Measurements from ENCODE around the gene TMEM38B.
"Not testable (repeated sequence)": the region's sequence is repeated elsewhere in the genome, so short reads cannot be mapped to it uniquely, and the experiment has no call there.

The TMEM38B gene

GRCh38 chr9:105697871-105698270, 3.5 kb downstream of the TMEM38B start:
- TF ChIP-seq CTCF (IDR thresholded peaks at IDR 0.05) = no peak
- Histone ChIP-seq H3K79me2 (no peaks in the 10 kb centered on the region), H2AFZ (no peak overlapping the region), H3K9ac (no peak overlapping the region), H3K27me3 (ENCODE audit: control insufficient read depth, insufficient read depth, low read length) (no peaks in the 10 kb centered on the region), H3K27ac (no peak overlapping the region), H3K9me3 (ENCODE audit: control insufficient read depth, low read length) (no peaks in the 10 kb centered on the region), H3K36me3 (ENCODE audit: control insufficient read depth, insufficient read depth, low read length) (no peaks in the 10 kb centered on the region), H3K4me1 (no peaks in the 10 kb centered on the region), H3K4me2 (ENCODE audit: low read length) (no peak overlapping the region), H3K4me3 (ENCODE audit: low read depth, low read length) (no peak overlapping the region)

GRCh38 chr9:105698348-105698870, 4.1 kb downstream of the TMEM38B start:
- Histone ChIP-seq H3K36me3 (ENCODE audit: control insufficient read depth, insufficient read depth, low read length) (no peaks in the 10 kb centered on the region), H3K27ac (no peak overlapping the region), H3K4me2 (ENCODE audit: low read length) (no peak overlapping the region), H3K9me3 (ENCODE audit: control insufficient read depth, low read length) (no peaks in the 10 kb centered on the region), H3K4me1 (no peaks in the 10 kb centered on the region), H2AFZ (no peak overlapping the region), H3K27me3 (ENCODE audit: control insufficient read depth, insufficient read depth, low read length) (no peaks in the 10 kb centered on the region), H3K4me3 (ENCODE audit: low read depth, low read length) (no peak overlapping the region), H3K9ac (no peak overlapping the region), H3K79me2 (no peaks in the 10 kb centered on the region)
- no peak for TF ChIP-seq CTCF (IDR thresholded peaks at IDR 0.05)

- TF ChIP-seq CTCF (IDR thresholded peaks at IDR 0.05) = no peak
- no peaks in the 10 kb centered on the region for H3K79me2 ChIP-seq
- no peak overlapping the region for H3K9ac ChIP-seq
- no peak overlapping the region for H2AFZ ChIP-seq
- no peaks in the 10 kb centered on the region for H3K4me1 ChIP-seq
- H3K36me3 ChIP-seq (ENCODE audit: control insufficient read depth, insufficient read depth, low read length) = no peaks in the 10 kb centered on the region
- no peak overlapping the region for H3K27ac ChIP-seq
- H3K4me2 ChIP-seq (ENCODE audit: low read length) = no peak overlapping the region
- no peaks in the 10 kb centered on the region for H3K9me3 ChIP-seq (ENCODE audit: control insufficient read depth, low read length)
- H3K4me3 ChIP-seq (ENCODE audit: low read depth, low read length) = no peak overlapping the region
- no peaks in the 10 kb centered on the region for H3K27me3 ChIP-seq (ENCODE audit: control insufficient read depth, insufficient read depth, low read length)
These were observed 6.3 kb downstream of the TMEM38B start for GRCh38 chr9:105700668-105701067.

- no peaks in the 10 kb centered on the region for H3K9me3 ChIP-seq (ENCODE audit: control insufficient read depth, low read length)
- H3K36me3 ChIP-seq (ENCODE audit: control insufficient read depth, insufficient read depth, low read length) = no peaks in the 10 kb centered on the region
- H3K27ac ChIP-seq = no peak overlapping the region
- H3K79me2 ChIP-seq = no peaks in the 10 kb centered on the region
- TF ChIP-seq CTCF (IDR thresholded peaks at IDR 0.05) = no peak
- no peak overlapping the region for H2AFZ ChIP-seq
- no peaks in the 10 kb centered on the region for H3K27me3 ChIP-seq (ENCODE audit: control insufficient read depth, insufficient read depth, low read length)
- H3K4me2 ChIP-seq (ENCODE audit: low read length) = no peak overlapping the region
- H3K9ac ChIP-seq = no peak overlapping the region
- H3K4me3 ChIP-seq (ENCODE audit: low read depth, low read length) = no peak overlapping the region
- no peaks in the 10 kb centered on the region for H3K4me1 ChIP-seq
These were observed 6.8 kb downstream of the TMEM38B start for GRCh38 chr9:105701145-105701544.

- H3K9me3 ChIP-seq (ENCODE audit: control insufficient read depth, low read length) = no peaks in the 10 kb centered on the region
- no peak for TF ChIP-seq CTCF (IDR thresholded peaks at IDR 0.05)
These were observed 7.9 kb downstream of the TMEM38B start for GRCh38 chr9:105702207-105702606.

GRCh38 chr9:105703638-105704037, 9.3 kb downstream of the TMEM38B start:
- H3K27me3 ChIP-seq (ENCODE audit: control insufficient read depth, insufficient read depth, low read length); H3K27ac ChIP-seq; H3K9me3 ChIP-seq (ENCODE audit: control insufficient read depth, low read length); H3K79me2 ChIP-seq; H3K4me2 ChIP-seq (ENCODE audit: low read length); H3K4me1 ChIP-seq; H3K36me3 ChIP-seq (ENCODE audit: control insufficient read depth, insufficient read depth, low read length); H2AFZ ChIP-seq; H3K9ac ChIP-seq; H3K4me3 ChIP-seq (ENCODE audit: low read depth, low read length): not testable (repeated sequence)

More at GRCh38 chr9:105702207-105702606, 7.9 kb downstream of the TMEM38B start:
- Histone ChIP-seq H3K9ac (no peak overlapping the region), H3K4me1 (no peaks in the 10 kb centered on the region), H3K36me3 (ENCODE audit: control insufficient read depth, insufficient read depth, low read length) (no peaks in the 10 kb centered on the region), H3K27me3 (ENCODE audit: control insufficient read depth, insufficient read depth, low read length) (no peaks in the 10 kb centered on the region), H3K79me2 (no peaks in the 10 kb centered on the region), H3K4me2 (ENCODE audit: low read length) (no peak overlapping the region), H3K27ac (no peak overlapping the region), H3K4me3 (ENCODE audit: low read depth, low read length) (no peak overlapping the region), H2AFZ (no peak overlapping the region)

All from parathyroid adenoma (tissue), 2 donors.